Stimulated activated CD4-positive, alpha-beta T cell treated with anti-CD3 and anti-CD28 coated beads, Interleukin-2, amount 100 ng/mL, for 4 hours (primary cell): ENCODE measurements around the gene ARL8A.
"Not testable (repeated sequence)": the region's sequence is repeated elsewhere in the genome, so short reads cannot be mapped to it uniquely, and the experiment has no call there.

Experiments used
- DNase-seq: peaks from one replicate; pipeline ENCODE4 v3.0.0-alpha.2; 2020; ENCODE audit warnings: low read depth

ARL8A gene

DNA sequence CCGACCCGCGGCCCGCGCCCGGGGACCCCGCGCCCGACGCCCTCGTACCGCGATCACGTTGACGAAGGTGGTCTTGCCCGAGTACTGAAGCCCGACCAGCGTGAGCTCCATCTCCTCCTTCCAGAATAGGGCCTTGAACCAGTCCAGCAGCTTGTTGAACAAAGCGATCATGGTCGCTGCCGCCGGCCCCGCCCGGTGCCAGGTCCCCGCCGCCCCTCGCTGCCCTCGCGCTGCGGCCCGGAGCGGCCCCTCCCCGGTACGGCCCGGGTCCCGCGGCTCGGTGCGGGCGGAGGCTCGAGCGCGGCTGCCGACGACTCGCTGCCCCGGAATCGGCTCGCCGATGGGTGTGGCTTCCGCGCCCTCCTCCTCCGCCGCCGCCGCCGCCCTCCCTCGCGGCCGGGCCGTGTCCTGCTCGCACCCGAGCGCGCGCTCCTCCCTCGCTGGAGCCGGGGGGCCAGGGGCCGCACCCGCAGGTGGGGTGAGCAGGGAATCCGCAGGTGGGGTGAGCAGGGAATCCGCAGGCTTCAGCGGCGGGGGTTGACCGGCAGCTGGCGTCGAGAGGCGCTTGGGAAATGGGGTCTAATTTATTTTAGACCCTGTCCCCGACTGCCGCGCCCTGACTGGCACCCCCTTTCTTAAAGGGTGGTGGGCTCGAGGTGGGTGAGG, at the start of gene ARL8A:
Gene ARL8A (minus strand): TSS at position 336 of the 666 bp plus-strand sequence. CDS start 165 bp downstream, at position 171.
- DNase-seq: peak; percentile 60

DNA sequence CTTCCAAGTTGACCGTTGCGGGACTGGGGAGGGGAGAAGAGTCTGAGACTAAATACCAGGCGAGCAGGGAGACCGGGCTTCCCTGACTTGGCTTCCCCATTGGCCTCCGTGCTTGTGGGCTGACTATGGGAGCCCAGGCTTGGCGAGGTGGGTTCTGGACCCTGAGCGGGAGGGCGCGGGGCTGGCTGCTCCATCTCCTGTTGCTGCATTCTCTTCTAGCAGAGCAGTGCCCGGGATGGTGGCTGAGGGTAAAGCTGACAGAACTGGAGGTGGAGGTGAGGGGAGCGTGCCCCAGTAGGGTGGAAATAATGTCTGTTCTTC, 49.8 kb upstream of the ARL8A start:
- no peak for DNase-seq

DNA sequence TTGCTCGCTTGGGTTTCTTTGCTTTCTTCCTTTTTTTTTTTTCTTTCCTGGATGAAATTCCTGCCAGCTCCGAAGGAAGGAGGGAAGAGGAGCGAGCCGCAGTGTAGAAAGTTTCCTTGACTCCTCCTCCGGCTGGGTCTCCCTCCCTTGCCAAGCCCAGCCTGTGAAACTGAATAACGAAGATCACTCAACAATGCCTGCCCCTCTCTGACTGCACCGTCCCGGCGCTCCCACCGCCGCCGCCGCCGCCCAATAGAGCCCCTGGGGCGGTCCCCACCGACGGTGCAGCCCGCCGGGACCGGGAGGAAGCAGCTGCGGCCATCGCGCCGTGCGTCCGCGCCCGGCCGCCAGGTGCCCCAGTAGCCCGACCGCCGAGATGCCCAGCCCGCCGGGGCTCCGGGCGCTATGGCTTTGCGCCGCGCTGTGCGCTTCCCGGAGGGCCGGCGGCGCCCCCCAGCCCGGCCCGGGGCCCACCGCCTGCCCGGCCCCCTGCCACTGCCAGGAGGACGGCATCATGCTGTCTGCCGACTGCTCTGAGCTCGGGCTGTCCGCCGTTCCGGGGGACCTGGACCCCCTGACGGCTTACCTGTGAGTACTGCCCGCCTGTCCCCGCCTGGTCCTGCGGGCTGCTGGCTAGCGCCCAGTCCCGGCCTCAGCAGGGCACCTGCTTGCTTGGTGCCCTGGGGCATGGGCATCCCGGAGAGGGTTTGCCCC, 49.2 kb upstream of the ARL8A start, which contains the start of gene LGR6:
Gene LGR6 (plus strand): TSS at position 186 of the 714 bp plus-strand sequence. CDS start 191 bp downstream, at position 377.
- no peak for DNase-seq

- peak; percentile 28 for DNase-seq
These were observed 48.5 kb upstream of the ARL8A start for GRCh38 chr1:202192770-202193613.

DNA sequence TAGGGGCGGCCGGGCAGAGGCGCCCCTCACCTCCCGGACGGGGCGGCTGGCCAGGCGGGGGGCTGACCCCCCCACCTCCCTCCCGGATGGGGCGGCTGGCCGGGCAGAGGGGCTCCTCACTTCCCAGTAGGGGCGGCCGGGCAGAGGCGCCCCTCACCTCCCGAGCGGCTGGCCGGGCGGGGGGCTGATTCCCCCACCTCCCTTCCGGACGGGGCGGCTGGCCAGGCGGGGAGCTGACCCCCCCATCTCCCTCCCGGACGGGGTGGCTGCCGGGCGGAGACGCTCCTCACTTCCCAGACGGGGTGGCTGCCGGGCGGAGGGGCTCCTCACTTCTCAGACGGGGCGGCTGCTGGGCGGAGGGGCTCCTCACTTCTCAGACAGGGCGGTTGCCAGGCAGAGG, 46.9 kb upstream of the ARL8A start:
- DNase-seq: not testable (repeated sequence)

- DNase-seq: no peak
These were observed 45.6 kb upstream of the ARL8A start for GRCh38 chr1:202189918-202190715.

DNA sequence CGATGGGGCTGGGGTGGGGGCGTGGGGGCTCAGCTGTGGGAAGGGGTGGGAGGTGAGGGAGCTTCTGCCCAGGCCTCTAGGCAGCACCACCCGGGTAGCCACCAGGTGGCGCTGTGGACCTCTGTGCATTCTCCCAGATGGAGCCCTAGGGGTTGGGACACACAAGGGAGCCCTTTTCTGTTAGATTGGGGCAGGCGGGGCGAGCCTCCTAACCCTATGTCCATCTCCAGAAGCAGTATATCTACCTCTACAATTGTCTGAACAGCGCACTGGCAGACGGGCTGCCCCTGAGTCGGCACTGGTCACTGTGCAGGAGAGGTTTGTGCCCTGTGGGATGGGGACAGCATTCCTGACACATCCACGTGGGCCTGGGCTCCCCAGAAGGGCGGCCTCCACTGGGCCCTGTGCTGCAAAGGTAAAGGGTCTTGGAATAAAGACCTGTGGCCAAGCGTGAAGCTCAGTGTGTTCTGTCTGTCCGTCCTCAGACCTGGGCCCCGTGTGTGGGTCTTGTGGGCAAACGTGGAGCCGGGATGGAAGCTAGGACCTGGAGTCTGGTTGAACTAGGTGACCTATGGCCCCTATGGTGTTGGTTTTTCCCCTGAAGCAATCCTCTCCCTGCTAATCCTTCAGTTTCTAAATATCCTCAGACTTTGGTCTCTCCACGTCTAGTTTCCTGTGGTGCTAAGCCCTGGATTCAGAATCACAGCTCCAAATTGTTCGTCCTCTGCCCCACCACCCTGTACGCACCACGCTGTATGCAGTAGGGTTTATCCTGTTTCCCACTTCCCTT, 44.7 kb upstream of the ARL8A start:
- DNase-seq: peak; percentile 66

GRCh38 chr1:202187697-202188407, 43.3 kb upstream of the ARL8A start:
- DNase-seq: no peak

DNA sequence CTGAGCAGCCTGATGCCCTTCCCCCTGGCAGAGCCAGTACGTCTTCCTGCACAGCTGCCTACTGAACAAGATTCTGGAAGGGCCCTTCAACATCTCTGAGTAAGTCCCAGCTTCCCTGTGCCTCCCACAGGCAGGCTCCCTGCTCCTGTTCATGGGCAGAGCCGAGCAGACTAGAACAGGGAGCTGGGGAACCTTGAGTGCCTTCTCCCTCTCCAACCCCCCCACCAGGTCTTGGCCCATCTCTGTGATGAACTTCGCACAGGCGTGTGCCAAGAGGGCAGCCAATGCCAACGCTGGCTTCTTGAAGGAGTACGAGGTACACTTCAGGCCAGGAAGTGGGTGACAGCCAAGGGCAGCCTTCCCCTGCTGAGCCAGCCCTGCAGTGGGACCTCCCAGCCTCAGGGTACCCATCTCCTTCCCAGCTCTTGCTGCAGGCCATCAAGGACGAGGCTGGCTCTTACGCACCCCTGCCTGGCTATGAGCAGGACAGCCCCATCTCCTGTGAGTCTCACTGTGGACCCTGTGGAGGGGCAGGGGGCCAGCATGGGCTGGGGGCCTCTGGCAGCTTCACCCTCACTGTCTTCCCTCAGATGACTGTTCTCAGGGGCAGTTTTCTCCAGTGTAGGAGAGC, 42.6 kb upstream of the ARL8A start:
- DNase-seq: no peak

GRCh38 chr1:202186327-202186726, 41.8 kb upstream of the ARL8A start:
- no peak for DNase-seq

DNA sequence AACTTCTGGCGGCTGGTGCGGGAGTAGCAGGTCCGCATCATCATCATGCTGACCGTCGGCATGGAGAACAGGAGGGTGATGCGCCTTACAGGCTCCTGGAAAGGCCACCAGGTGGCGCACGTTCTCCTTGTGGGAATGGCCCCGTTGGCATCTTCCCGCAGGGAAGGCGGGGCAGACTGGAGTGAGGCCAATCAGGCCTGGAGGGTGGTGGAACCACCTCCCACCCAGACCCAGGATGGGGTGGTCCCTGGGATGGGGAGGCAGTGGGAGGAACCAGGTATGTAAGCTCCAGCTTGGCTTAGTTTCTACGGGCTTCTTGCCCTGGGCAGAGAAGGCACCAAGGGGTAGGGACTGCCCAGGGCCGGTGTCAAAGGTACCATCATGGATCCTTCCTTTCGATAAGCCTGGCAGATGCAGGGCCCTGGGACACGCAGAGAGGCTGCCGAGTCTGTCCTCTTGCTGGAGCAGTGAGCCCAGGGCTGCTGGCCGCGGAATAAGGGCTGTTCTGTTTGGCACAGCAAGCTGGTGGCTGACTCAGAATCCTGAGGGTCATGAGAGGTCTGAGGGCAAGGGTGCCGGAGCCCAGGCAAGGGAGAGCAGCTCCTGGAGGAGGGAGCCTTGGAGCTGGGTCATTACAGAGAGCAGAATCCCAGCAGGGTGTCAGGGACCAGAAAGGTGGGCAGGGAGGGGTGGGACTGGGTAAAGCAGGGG, 40.4 kb upstream of the ARL8A start:
- DNase-seq: peak; percentile 45

DNA sequence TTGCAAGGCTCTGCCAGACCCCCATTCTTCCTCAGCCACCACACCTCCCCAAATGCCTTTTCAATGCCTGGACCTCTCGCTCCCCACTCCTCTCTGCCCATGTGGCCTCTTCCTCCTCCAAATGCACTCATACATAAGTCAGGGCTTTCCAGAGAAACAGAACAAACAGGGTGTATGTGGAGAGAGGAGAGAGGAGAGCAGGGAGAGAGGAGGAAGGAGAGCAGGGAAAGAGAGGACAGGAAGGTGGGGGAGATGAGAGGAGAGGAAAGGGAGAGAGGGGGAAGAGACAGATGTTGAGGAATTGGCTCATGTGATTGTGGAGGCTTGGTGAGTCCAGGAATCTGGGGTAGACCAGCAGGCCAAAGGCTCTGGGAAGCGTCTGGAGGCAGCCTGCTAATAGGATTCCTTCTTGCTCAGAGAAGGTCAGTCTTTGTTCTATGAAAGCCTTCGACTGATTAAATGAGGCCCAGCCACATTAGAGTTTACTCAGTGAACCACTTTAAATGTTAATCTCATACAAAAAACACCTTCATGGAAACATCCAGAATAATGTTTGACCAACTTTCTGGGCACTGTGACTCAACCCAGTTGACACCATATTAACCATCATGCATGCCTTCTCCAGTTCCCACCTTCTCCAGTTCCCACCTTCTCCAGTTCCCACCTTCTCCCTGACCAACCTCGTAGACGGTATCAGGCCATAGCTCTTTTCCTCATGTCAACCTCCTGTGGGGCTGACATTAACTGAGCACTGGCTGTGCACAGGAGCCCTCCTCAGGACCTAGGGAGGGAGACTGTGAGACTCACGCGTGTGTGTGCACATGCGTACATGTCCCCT, 37.7 kb upstream of the ARL8A start:
- DNase-seq: no peak

DNA sequence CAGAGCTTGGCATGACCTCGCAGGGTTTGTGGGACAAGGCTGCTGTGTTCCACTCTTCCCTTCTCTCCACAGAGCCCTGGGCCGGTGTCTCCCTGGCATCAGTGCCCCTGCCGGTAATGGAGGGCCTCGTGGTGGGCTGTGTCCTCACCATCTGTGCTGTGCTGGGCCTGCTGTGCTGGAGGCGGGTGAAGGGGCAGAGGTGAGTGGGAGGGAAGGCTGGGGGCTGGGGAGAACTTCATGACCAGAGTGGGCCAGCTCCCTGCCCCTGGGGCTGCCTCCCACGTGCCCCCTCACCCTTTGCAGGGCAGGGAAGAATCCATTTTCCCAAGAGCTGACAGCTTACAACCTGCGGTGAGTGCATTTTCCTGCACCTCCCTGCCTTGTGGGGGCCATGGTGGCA, 37.0 kb upstream of the ARL8A start:
- no peak for DNase-seq

GRCh38 chr1:202180751-202181139, 36.2 kb upstream of the ARL8A start:
- not testable (repeated sequence) for DNase-seq

- no peak for DNase-seq
These were observed 35.6 kb upstream of the ARL8A start for GRCh38 chr1:202179828-202180750.

DNA sequence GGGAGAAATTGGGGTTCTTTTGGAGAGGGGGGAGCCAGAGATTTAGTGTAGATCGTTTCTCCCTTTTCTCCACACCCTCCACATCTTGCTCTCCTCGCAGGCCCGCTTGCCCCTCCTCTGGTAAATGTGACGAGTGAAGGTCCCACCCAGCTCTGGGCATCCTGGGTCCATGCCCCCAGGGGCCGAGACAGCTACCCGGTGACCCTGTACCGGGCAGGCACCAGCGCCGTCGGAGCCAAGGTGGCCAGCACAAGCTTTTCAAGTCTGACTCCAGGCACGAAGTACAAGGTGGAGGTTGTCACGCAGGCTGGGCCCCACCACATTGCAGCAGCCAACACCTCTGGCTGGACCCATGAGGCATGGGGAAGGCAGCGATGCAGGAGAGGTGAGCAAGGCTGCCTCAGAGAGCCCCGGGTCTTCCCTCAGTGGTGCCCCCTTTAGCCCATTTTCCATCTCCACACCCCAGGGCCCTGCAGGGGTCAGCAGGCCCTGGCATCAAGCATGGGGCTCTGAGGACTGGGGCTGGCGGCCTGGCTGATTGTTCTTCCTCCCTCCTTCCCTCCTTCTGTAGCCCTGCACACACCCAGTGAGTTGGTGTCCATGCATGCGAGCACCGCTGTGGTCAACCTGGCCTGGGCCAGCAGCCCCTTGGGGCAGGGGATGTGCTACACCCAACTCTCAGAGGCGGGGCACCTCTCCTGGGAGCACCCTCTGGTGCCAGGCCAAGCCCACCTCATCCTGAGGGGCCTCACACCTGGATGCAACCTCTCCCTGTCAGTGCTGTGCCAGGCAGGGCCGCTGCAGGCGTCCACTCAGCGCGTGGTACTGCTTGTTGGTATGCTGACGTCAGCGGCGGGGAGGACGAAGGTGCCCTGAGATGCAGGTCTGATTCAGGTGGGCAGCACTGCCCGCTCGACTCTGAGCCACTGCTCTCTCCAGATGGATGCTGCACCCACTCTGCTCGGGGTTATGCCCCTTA, 32.7 kb upstream of the ARL8A start:
- no peak for DNase-seq
